ENCODE data around the gene IKBKE. TPM values are rescaled to one million over a fixed set of nuclear protein-coding genes. Genes with fewer than 3 reads are reported as not detected.

Gene IKBKE
- total RNA-seq, 2 experiments from 2014 or later, result 68.3 to 70.1 TPM

DNA sequence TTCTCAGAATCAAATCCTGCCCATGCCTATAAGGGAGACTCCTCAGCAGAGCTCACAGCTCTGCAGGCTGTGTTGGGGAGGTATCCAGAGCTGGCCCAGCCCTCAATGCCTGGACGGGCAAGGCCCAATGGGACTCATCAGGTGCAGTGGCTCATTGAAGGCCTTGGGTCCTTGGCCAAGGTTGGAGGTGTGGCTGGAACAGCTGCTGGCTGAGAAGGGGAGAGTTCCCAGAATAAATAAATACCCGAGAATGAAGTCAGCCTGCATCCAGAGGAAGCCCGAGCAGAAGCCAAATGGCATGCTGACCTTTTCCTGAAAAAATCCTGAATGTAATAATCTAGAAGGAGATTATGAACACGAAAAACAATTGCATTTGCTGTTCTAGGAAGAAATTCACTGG, 25.2 kb upstream of the IKBKE start:
- POLR2A ChIA-PET, result interaction anchor here (1.2 kb wide), 1 partner anchor 15 kb away, joined by 5 read pairs; no protein-coding TSS in a partner anchor

DNA sequence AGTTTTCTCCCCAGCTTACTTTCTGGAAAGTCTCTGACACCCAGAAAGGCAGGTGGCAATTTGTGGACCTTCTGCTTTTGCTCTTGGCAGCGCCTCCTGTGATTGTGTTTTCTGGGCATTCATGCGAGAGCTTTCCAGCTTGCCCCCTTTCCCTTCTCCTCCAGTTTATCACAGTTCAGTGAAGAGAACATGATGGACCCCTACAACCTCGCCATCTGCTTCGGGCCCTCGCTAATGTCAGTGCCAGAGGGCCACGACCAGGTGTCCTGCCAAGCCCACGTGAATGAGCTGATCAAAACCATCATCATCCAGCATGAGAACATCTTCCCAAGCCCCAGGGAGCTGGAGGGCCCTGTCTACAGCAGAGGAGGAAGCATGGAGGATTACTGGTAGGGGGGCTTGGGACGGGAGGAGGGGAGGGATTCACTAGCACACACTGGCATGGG, 24.3 kb upstream of the IKBKE start:
- no peaks in the 10 kb centered on the region for H3K4me1 Mint-ChIP-seq (ENCODE audit: low read depth)
- peaks cover 54% of the 10 kb centered on the region for H3K36me3 Mint-ChIP-seq (ENCODE audit: low read depth)
- no peak overlapping the region for H3K27ac Mint-ChIP-seq

More for the DNA sequence above, 25.2 kb upstream of the IKBKE start:
- Mint-ChIP-seq H3K9me3 (ENCODE audit: insufficient read depth) (no peaks in the 10 kb centered on the region), H3K4me3 (no peak overlapping the region), H3K36me3 (ENCODE audit: low read depth) (peaks cover 57% of the 10 kb centered on the region), H3K27me3 (ENCODE audit: low read depth) (no peaks in the 10 kb centered on the region), H3K27ac (no peak overlapping the region), H3K4me1 (ENCODE audit: low read depth) (no peaks in the 10 kb centered on the region)
- CTCF ChIA-PET, result interaction anchor here (1.5 kb wide), 1 partner anchor 17 kb away, joined by 7 read pairs; no protein-coding TSS in a partner anchor
- ATAC-seq (no peak), DNase-seq (no peak)

DNA sequence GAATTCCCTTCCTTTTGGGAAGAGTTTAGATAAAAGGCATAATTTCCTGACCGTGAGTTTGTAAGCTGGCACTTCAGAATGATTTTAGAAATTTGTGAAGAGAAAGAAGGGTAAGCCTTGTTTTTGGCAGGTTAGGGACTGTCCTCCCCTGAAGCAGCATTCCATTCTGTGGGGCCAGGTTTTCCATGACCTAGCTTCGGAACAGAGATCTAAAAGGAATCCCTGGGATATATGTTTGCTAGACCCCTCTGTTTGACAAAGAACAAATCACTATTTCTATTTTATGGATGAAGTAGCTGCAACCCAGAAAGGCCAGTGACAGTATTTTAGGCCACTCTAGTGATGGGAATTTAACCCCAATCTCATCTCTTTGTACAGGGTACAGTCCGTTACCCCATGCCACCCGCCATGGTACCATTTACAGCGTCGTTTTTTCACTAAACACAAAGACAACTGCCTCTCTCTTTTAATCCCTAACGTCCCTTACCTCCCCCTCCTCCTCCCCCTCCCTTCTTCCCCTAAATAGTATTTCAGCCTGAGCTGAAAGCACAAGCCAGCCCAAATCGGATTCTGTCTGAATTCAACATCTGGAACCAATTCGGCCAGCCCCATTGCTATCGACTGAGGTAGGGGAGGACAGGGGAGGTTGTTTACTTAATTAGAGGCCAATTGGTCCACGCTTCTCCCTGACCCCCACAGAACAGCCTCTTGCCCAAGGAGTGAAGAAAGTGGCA, 23.4 kb upstream of the IKBKE start:
- Mint-ChIP-seq H3K4me1 (ENCODE audit: low read depth) (no peaks in the 10 kb centered on the region), H3K36me3 (ENCODE audit: low read depth) (peaks cover 53% of the 10 kb centered on the region), H3K9me3 (ENCODE audit: insufficient read depth) (no peaks in the 10 kb centered on the region), H3K4me3 (no peak overlapping the region), H3K27me3 (ENCODE audit: low read depth) (no peaks in the 10 kb centered on the region), H3K27ac (no peak overlapping the region)
- DNase-seq (no peak), ATAC-seq (no peak)
- ChIA-PET POLR2A (no interaction called here), CTCF (interaction anchor here (1.5 kb wide), 1 partner anchor 15 kb away, joined by 7 read pairs; no protein-coding TSS in a partner anchor)

More for the DNA sequence above, 24.3 kb upstream of the IKBKE start:
- POLR2A ChIA-PET, result interaction anchor here (1.2 kb wide), 1 partner anchor 16 kb away, joined by 5 read pairs; no protein-coding TSS in a partner anchor
- no peak overlapping the region for H3K4me3 Mint-ChIP-seq
- ATAC-seq, result no peak
- no peaks in the 10 kb centered on the region for H3K27me3 Mint-ChIP-seq (ENCODE audit: low read depth)
- CTCF ChIA-PET, result interaction anchor here (1.5 kb wide), 1 partner anchor 16 kb away, joined by 7 read pairs; no protein-coding TSS in a partner anchor
- no peaks in the 10 kb centered on the region for H3K9me3 Mint-ChIP-seq (ENCODE audit: insufficient read depth)
- no peak for DNase-seq

DNA sequence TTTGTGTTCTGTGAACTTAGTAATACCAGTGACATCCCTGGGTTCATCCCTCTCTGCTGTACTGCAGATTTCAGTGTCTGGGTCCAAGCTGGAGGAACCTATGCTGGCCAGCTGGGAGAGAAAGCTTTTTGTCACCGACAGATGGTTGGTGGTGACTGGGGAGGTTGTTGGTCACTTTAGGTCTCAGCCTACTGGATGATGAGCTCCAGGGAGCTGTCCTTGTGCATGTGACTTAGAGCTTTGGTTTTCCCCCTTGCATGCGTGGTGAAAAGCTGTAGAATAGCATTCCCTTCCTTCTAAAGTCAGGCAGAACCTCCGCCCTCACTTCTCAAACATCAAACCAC, 22.9 kb upstream of the IKBKE start:
- ChIA-PET POLR2A (no interaction called here), CTCF (no interaction called here)
- DNase-seq (no peak), ATAC-seq (no peak)
- H3K36me3 Mint-ChIP-seq (ENCODE audit: low read depth), result peaks cover 49% of the 10 kb centered on the region
- no peak overlapping the region for H3K4me3 Mint-ChIP-seq
- no peak overlapping the region for H3K27ac Mint-ChIP-seq
- H3K4me1 Mint-ChIP-seq (ENCODE audit: low read depth), result no peaks in the 10 kb centered on the region
- H3K27me3 Mint-ChIP-seq (ENCODE audit: low read depth), result no peaks in the 10 kb centered on the region
- H3K9me3 Mint-ChIP-seq (ENCODE audit: insufficient read depth), result no peaks in the 10 kb centered on the region

DNA sequence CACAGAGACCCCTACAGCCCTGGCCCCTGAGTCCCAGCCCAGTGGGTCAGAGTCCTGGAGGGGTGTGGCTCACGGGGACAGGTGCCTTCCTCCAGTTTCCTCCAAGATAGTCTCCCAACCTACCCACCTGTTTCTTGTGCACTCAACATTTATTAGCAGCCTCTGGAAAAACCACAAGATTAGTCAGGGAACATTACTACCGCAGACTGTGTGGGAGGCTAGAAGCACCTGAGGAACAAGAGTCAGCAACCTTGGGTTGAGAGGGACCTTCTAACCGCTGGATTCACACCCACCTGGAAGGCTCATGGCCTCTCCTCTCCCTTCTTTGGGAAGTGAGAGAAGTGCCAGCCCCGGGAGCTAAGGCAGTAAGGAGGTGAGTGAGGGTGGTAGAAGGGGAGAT, 22.5 kb upstream of the IKBKE start:
- H3K36me3 Mint-ChIP-seq (ENCODE audit: low read depth), result peaks cover 47% of the 10 kb centered on the region
- no peak overlapping the region for H3K27ac Mint-ChIP-seq
- ATAC-seq (no peak), DNase-seq (no peak)
- H3K27me3 Mint-ChIP-seq (ENCODE audit: low read depth), result no peaks in the 10 kb centered on the region
- POLR2A ChIA-PET, result no interaction called here
- no peaks in the 10 kb centered on the region for H3K4me1 Mint-ChIP-seq (ENCODE audit: low read depth)
- no peak overlapping the region for H3K4me3 Mint-ChIP-seq
- no peaks in the 10 kb centered on the region for H3K9me3 Mint-ChIP-seq (ENCODE audit: insufficient read depth)
- CTCF ChIA-PET, result no interaction called here

DNA sequence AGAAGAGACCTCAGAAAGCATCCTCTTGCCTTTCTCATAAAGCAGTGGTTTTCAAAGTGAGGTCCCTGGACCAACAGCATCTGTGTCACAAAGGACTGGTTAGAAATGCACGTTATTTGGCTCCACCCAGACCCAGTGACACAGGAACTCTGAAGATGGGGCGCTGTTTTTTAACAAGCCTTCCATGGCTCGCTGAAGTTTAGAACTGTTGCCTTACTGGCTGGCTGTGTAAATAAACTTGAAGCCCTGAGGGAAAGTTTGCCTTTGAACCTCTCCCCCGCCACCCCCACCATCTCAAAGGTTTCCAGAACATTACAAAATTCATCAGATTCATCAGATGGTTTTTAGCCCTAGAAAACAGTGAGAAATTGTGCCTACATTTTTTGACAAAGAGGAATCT, 21.8 kb upstream of the IKBKE start:
- no peaks in the 10 kb centered on the region for H3K27me3 Mint-ChIP-seq (ENCODE audit: low read depth)
- H3K27ac Mint-ChIP-seq, result no peak overlapping the region
- H3K4me3 Mint-ChIP-seq, result no peak overlapping the region
- H3K36me3 Mint-ChIP-seq (ENCODE audit: low read depth), result peaks cover 44% of the 10 kb centered on the region
- H3K9me3 Mint-ChIP-seq (ENCODE audit: insufficient read depth), result no peaks in the 10 kb centered on the region
- CTCF ChIA-PET, result no interaction called here
- H3K4me1 Mint-ChIP-seq (ENCODE audit: low read depth), result no peaks in the 10 kb centered on the region
- POLR2A ChIA-PET, result no interaction called here
- ATAC-seq (no peak), DNase-seq (no peak)

DNA sequence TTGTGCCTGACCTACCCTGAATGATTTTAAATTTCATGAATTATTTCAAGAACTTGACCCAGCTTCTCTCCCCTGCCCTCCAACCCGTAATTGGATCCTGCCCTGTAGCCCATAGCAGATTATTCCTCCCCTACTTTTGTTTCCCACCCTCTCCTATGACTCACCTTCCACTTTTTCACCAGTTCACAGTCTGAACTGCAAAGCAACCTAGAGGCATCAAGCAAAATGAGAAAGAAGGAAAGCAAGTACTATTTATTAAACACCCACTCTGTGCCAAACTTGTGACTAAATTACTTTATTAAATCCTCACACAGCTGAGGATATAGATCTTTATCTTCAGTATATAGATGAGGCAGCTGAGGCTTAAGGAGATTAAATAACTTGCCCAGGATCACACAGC, 20.7 kb upstream of the IKBKE start:
- H3K27ac Mint-ChIP-seq, result no peak overlapping the region

DNA sequence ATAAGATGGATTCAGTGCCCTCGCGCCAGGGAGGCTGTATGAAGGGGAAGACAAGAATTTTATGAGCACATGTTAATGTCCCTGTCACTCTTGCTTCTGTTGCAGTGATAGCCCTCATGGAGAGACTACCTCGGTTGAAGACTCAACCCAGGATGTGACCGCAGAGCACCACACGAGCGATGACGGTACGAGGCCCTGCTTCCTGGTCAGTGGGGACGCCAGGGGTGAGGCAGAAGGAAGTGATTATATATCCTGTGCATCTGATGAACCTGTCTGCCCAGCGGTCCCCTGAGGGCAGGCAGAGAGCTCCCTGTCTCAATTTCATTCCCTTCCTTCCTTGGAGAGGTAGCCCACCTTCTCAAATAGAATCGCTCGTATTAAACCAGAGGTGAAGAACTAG, 20.0 kb upstream of the IKBKE start:
- Mint-ChIP-seq H3K4me3 (no peak overlapping the region), H3K27me3 (ENCODE audit: low read depth) (no peaks in the 10 kb centered on the region), H3K27ac (no peak overlapping the region), H3K36me3 (ENCODE audit: low read depth) (peaks cover 37% of the 10 kb centered on the region), H3K9me3 (ENCODE audit: insufficient read depth) (no peaks in the 10 kb centered on the region), H3K4me1 (ENCODE audit: low read depth) (no peaks in the 10 kb centered on the region)
- CTCF ChIA-PET, result interaction anchor here (1.2 to 3.1 kb wide), 2 partner anchors 11 to 185 kb away, joined by 3 to 18 read pairs; partner anchors contain the start of gene DYRK3
- ATAC-seq (no peak), DNase-seq (no peak)
- POLR2A ChIA-PET, result interaction anchor here (1.2 kb wide), 1 partner anchor 12 kb away, joined by 5 read pairs; no protein-coding TSS in a partner anchor

More for the DNA sequence above, 20.7 kb upstream of the IKBKE start:
- POLR2A ChIA-PET, result no interaction called here
- Mint-ChIP-seq H3K36me3 (ENCODE audit: low read depth) (peaks cover 43% of the 10 kb centered on the region), H3K4me3 (no peak overlapping the region), H3K9me3 (ENCODE audit: insufficient read depth) (no peaks in the 10 kb centered on the region), H3K27me3 (ENCODE audit: low read depth) (no peaks in the 10 kb centered on the region), H3K4me1 (ENCODE audit: low read depth) (no peaks in the 10 kb centered on the region)
- ATAC-seq, result no peak
- DNase-seq, result no peak
- CTCF ChIA-PET, result interaction anchor here (3.1 kb wide), 1 partner anchor 12 kb away, joined by 18 read pairs; no protein-coding TSS in a partner anchor

DNA sequence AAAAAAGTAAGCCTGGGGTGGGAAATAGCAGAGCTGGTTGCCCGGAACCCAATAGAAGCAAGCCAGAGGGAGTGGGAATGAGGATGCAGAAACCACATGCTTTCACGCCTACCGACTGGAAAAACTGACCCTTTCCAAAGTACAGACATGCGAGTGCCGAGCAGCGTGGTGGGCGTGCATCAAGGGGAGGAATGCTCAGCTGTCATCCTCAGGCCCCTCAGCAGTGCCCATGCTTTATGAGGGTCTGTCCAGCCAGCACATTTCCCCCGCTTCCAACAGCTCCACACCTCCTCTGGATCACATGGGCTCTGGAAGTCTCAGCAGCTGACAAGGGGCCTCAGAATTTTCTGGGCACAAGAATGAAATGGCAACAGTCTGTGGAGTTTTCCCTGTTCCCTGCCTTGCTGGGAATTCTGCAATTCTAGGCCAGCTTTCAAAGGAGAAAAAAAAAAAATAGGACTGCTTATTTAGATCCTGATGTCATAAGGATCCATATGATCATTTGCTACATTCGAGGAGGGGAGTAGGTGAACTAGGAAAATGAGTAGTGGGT, 19.1 kb upstream of the IKBKE start:
- DNase-seq (no peak), ATAC-seq (no peak)
- Mint-ChIP-seq H3K27ac (no peak overlapping the region), H3K4me1 (ENCODE audit: low read depth) (peaks cover 1% of the 10 kb centered on the region), H3K4me3 (no peak overlapping the region), H3K9me3 (ENCODE audit: insufficient read depth) (no peaks in the 10 kb centered on the region), H3K36me3 (ENCODE audit: low read depth) (peaks cover 34% of the 10 kb centered on the region), H3K27me3 (ENCODE audit: low read depth) (no peaks in the 10 kb centered on the region)
- CTCF ChIA-PET, result interaction anchor here (1.2 to 3.1 kb wide), 3 partner anchors 10 to 184 kb away, joined by 3 to 18 read pairs (median 5); partner anchors contain the start of gene DYRK3
- POLR2A ChIA-PET, result interaction anchor here (0.6 to 1.2 kb wide), 2 partner anchors 8 to 13 kb away, joined by 3 to 5 read pairs; no protein-coding TSS in a partner anchor

DNA sequence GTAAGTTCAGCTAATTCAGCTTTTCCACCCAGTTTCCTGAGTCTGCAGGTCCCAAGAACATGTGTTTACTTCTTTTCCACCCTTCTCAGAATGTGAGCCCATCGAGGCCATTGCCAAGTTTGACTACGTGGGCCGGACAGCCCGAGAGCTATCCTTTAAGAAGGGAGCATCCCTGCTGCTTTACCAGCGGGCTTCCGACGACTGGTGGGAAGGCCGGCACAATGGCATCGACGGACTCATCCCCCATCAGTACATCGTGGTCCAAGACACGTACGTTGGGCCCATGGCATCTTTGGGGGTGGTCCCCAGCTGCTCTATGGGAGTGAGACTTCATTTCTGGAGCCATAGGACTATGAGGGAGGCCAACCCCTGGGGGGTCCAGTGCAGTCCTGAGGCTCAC, 17.2 kb upstream of the IKBKE start:
- Mint-ChIP-seq H3K36me3 (ENCODE audit: low read depth) (peaks cover 25% of the 10 kb centered on the region), H3K27me3 (ENCODE audit: low read depth) (no peaks in the 10 kb centered on the region)

DNA sequence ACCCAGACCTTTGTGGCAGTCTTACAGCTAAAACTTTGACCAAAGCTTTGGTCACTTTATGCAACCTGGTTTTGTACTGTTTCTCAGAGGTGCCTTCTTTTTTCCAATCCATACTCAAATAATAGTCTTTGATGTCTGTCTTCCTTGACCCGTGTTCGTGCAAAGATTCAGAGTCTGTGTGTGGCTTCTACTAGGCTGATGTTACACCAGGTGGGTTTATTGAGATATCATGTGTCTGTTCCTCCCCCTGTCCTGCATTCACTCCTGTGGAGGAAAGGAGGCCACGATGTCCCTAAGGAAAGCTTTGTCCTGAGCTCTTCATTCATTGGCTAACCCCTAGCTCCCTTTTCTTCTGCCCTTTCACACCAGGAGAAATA, 15.0 kb upstream of the IKBKE start:
- ChIA-PET POLR2A (no interaction called here), CTCF (no interaction called here)
- peaks cover 7% of the 10 kb centered on the region for H3K4me1 Mint-ChIP-seq (ENCODE audit: low read depth)
- no peaks in the 10 kb centered on the region for H3K27me3 Mint-ChIP-seq (ENCODE audit: low read depth)
- H3K27ac Mint-ChIP-seq, result no peak overlapping the region
- no peak overlapping the region for H3K4me3 Mint-ChIP-seq
- no peaks in the 10 kb centered on the region for H3K9me3 Mint-ChIP-seq (ENCODE audit: insufficient read depth)
- DNase-seq, result no peak
- ATAC-seq, result no peak
- H3K36me3 Mint-ChIP-seq (ENCODE audit: low read depth), result peaks cover 23% of the 10 kb centered on the region

More for the DNA sequence above, 17.2 kb upstream of the IKBKE start:
- ChIA-PET CTCF (interaction anchor here (1.9 kb wide), 1 partner anchor 9 kb away, joined by 8 read pairs; no protein-coding TSS in a partner anchor), POLR2A (no interaction called here)
- no peak for DNase-seq
- Mint-ChIP-seq H3K27ac (no peak overlapping the region), H3K4me1 (ENCODE audit: low read depth) (peaks cover 7% of the 10 kb centered on the region), H3K9me3 (ENCODE audit: insufficient read depth) (no peaks in the 10 kb centered on the region), H3K4me3 (no peak overlapping the region)
- no peak for ATAC-seq

DNA sequence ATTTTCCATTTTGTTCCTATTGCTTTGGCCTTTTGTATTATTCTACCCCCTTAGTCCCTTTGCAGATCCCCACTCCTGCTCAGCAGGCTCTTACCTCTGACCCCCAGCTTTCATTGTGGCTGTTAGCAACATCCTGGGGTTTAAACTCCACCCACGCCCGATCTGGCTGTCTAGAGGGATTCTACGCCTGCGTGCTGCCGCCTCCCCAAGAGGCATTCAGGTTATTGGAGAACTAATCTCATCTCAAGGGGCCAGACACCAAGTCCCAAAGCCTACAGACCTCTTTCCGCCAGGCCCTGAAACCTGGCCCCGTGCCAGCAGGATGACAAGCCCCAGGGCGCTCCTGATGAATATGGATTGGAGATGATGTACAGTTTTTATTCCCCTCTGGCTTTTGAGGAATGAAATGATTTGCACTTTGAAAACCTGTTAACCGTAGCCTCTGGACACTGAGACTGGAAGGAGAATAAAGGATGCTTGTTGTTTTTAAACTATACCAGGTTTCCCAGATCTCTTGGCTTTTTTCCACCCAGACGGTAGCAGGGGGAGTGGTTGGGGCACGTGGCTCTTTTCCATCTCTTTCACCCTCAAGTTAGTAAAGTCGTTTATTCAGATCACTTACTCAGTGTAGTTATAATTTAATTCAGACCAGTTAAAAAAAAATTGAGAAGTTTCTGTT, 14.5 kb upstream of the IKBKE start:
- ChIA-PET CTCF (no interaction called here), POLR2A (no interaction called here)
- Mint-ChIP-seq H3K36me3 (ENCODE audit: low read depth) (peaks cover 20% of the 10 kb centered on the region), H3K4me1 (ENCODE audit: low read depth) (peaks cover 7% of the 10 kb centered on the region), H3K27ac (no peak overlapping the region), H3K9me3 (ENCODE audit: insufficient read depth) (no peaks in the 10 kb centered on the region), H3K4me3 (no peak overlapping the region), H3K27me3 (ENCODE audit: low read depth) (no peaks in the 10 kb centered on the region)
- DNase-seq, result no peak
- no peak for ATAC-seq
